IMR-90 (cell line): Measurements from ENCODE around the gene MEN1.
"Not testable (repeated sequence)": the region's sequence is repeated elsewhere in the genome, so short reads cannot be mapped to it uniquely, and the experiment has no call there.

Experiments
- BHLHE40 ChIP-seq: fragments of 150-350 bp; IDR thresholded peaks from 2 replicates; pipeline ENCODE4 v1.6.1; 2016; ENCODE audit warnings: mild to moderate bottlenecking, low read depth, low read length
- CEBPB ChIP-seq: IDR thresholded peaks from 2 replicates; pipeline ENCODE4 v1.6.1; 2012; ENCODE audit warnings: low read depth, low read length, improper control_type of control experiment
- MAZ ChIP-seq: IDR thresholded peaks from 2 replicates; pipeline ENCODE4 v1.6.1; 2012; ENCODE audit warnings: low read depth, mild to moderate bottlenecking, low read length, improper control_type of control experiment, moderate library complexity, borderline replicate concordance
- POLR2A ChIP-seq: IDR thresholded peaks from 2 replicates; pipeline ENCODE4 v1.6.1; 2012; ENCODE audit warnings: mild to moderate bottlenecking, low read depth, low read length
- RAD21 ChIP-seq: IDR thresholded peaks from 2 replicates; pipeline ENCODE4 v1.6.1; 2012; ENCODE audit warnings: low read length, improper control_type of control experiment
- RCOR1 ChIP-seq: IDR thresholded peaks from 2 replicates; pipeline ENCODE4 v1.6.1; 2012; ENCODE audit warnings: mild to moderate bottlenecking, low read length, improper control_type of control experiment; ENCODE audit not compliant: insufficient replicate concordance
- RFX5 ChIP-seq: IDR thresholded peaks from 2 replicates; pipeline ENCODE4 v1.8.0; 2012; ENCODE audit warnings: low read depth, mild to moderate bottlenecking, low read length, moderate library complexity
- SMC3 ChIP-seq: fragments of 150-350 bp; IDR thresholded peaks from 2 replicates; pipeline ENCODE4 v1.6.1; 2016; ENCODE audit warnings: low read depth, mild to moderate bottlenecking, antibody characterized with exemption, low read length, moderate library complexity
- TF ChIP-seq, protein P1 (sequence below): conservative IDR thresholded peaks from 2 replicates; pipeline ENCODE4 v1.5.1; 2012; ENCODE audit warnings: mild to moderate bottlenecking, low read depth, low read length, improper control_type of control experiment
- TF ChIP-seq, protein P2 (sequence below): fragments of 150-350 bp; IDR thresholded peaks from 2 replicates; pipeline ENCODE4 v1.6.1; 2017; ENCODE audit warnings: mild to moderate bottlenecking, antibody characterized with exemption, low read length, low read depth

DNA sequence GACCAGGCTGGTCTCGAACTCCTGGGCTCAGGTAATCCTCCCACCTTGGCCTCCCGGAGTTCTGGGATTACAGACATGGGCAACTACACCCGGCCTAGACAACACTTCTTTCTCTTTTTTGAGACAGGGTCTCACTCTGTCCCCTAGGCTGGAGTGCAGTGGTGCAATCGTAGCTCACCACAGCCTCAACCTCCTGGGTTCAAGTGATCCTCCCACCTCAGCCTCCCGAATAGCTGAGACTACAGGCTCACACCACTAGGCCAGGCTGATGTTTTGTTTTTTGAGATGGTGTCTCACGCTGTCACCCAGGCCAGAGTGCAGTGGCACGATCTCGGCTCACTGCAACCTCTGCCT lies 35.4 kb upstream of the MEN1 start:
- TF ChIP-seq, protein P1, sequence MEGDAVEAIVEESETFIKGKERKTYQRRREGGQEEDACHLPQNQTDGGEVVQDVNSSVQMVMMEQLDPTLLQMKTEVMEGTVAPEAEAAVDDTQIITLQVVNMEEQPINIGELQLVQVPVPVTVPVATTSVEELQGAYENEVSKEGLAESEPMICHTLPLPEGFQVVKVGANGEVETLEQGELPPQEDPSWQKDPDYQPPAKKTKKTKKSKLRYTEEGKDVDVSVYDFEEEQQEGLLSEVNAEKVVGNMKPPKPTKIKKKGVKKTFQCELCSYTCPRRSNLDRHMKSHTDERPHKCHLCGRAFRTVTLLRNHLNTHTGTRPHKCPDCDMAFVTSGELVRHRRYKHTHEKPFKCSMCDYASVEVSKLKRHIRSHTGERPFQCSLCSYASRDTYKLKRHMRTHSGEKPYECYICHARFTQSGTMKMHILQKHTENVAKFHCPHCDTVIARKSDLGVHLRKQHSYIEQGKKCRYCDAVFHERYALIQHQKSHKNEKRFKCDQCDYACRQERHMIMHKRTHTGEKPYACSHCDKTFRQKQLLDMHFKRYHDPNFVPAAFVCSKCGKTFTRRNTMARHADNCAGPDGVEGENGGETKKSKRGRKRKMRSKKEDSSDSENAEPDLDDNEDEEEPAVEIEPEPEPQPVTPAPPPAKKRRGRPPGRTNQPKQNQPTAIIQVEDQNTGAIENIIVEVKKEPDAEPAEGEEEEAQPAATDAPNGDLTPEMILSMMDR, result not testable (repeated sequence)
- TF ChIP-seq POLR2A, CEBPB, MAZ, SMC3, RAD21, BHLHE40, RCOR1, RFX5: not testable (repeated sequence)
- TF ChIP-seq, protein P2, sequence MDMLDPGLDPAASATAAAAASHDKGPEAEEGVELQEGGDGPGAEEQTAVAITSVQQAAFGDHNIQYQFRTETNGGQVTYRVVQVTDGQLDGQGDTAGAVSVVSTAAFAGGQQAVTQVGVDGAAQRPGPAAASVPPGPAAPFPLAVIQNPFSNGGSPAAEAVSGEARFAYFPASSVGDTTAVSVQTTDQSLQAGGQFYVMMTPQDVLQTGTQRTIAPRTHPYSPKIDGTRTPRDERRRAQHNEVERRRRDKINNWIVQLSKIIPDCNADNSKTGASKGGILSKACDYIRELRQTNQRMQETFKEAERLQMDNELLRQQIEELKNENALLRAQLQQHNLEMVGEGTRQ, result not testable (repeated sequence)
